GM12892 (cell line): ENCODE results near the gene COPG1.

Experiments used
- POLR2A ChIP-seq: IDR thresholded peaks from 2 replicates; pipeline ENCODE4 v1.6.1; 2011; ENCODE audit warnings: low read depth, low read length, control low read depth
- POLR2AphosphoS5 ChIP-seq: IDR thresholded peaks from 2 replicates; pipeline ENCODE4 v1.6.1; 2011; ENCODE audit warnings: low read depth, low read length, control low read depth
- TAF1 ChIP-seq: IDR thresholded peaks from 2 replicates; pipeline ENCODE4 v1.6.1; 2011; ENCODE audit warnings: low read depth, mild to moderate bottlenecking, control low read depth, low read length, borderline replicate concordance

DNA sequence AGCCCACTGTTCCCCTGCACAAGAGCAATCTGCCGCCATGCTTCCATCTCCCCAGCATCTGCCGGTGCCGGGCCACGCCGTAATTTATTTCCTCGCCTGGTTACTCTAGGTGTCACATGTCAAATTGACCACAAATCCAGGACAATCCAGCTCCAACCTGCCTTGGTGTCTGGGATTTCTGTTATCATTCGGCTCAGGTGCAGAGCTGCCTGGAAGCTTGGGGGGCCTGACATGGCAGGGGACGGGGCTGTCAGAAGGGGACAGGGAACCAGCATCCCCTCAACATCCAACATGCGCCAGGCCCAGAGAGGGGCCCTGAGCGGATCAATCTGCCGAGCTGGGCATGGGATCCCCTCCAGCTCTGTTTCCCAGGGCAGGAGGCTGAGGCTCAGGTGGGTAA is 77.2 kb downstream of the COPG1 start:
- TF ChIP-seq POLR2A (no peak), POLR2AphosphoS5 (no peak), TAF1 (no peak)
